DOHH2 (cell line): ENCODE data around the gene CFAP61.

ENCODE experiments used
- H3F3A ChIP-seq: fragments of 200-600 bp; sonication (generic), shearing (Covaris generic); 2 replicates; pipeline ENCODE4 v1.6.0; 2016; ENCODE audit warnings: antibody characterized with exemption, mild to moderate bottlenecking; ENCODE audit not compliant: control insufficient read depth, insufficient read depth
- H3K27ac ChIP-seq: fragments of 200-600 bp; sonication (generic); 2 replicates; pipeline ENCODE4 v1.5.1; 2014; ENCODE audit warnings: low read depth, mild to moderate bottlenecking, low read length, moderate library complexity
- H3K27me3 ChIP-seq: fragments of 200-600 bp; sonication (generic); 2 replicates; pipeline ENCODE4 v1.6.1; 2014; ENCODE audit warnings: mild to moderate bottlenecking, low read length, mixed read lengths; ENCODE audit not compliant: control insufficient read depth
- H3K36me3 ChIP-seq: fragments of 200-600 bp; sonication (generic); 2 replicates; pipeline ENCODE4 v1.6.1; 2014; ENCODE audit warnings: mild to moderate bottlenecking, low read length, moderate library complexity, mixed read lengths; ENCODE audit not compliant: control insufficient read depth
- H3K4me1 ChIP-seq: fragments of 200-600 bp; sonication (generic); 2 replicates; pipeline ENCODE4 v1.6.1; 2014; ENCODE audit warnings: mild to moderate bottlenecking, low read length, mixed read lengths; ENCODE audit not compliant: control insufficient read depth
- H3K4me2 ChIP-seq: fragments of 200-600 bp; sonication (generic); 2 replicates; pipeline ENCODE4 v1.6.0; 2014; ENCODE audit warnings: mild to moderate bottlenecking, low read length, moderate library complexity
- H3K4me3 ChIP-seq: fragments of 200-600 bp; sonication (generic); 2 replicates; pipeline ENCODE4 v1.5.1; 2014; ENCODE audit warnings: mild to moderate bottlenecking, low read length, mixed read lengths
- H3K79me2 ChIP-seq: fragments of 200-600 bp; sonication (generic); 2 replicates; pipeline ENCODE4 v1.6.1; 2014; ENCODE audit warnings: mild to moderate bottlenecking, low read length, mixed read lengths; ENCODE audit not compliant: control insufficient read depth
- H3K9me2 ChIP-seq: fragments of 200-600 bp; sonication (generic); replicated peaks from 2 replicates; pipeline ENCODE4 v1.6.1; 2014; ENCODE audit warnings: mild to moderate bottlenecking, low read length, mixed read lengths; ENCODE audit not compliant: control insufficient read depth
- H3K9me3 ChIP-seq: fragments of 200-600 bp; sonication (generic); 2 replicates; pipeline ENCODE4 v1.6.1; 2014; ENCODE audit warnings: antibody characterized with exemption, low read length, mixed read lengths; ENCODE audit not compliant: control insufficient read depth, insufficient read depth
- H4K20me1 ChIP-seq: fragments of 200-600 bp; sonication (generic); 2 replicates; pipeline ENCODE4 v1.6.0; 2014; ENCODE audit warnings: low read depth, mild to moderate bottlenecking, antibody characterized with exemption, low read length, moderate library complexity; ENCODE audit not compliant: control insufficient read depth, insufficient read depth
- EZH2phosphoT487 ChIP-seq: fragments of 200-600 bp; sonication (generic); IDR thresholded peaks from 2 replicates; pipeline ENCODE4 v1.6.1; 2017; ENCODE audit warnings: borderline replicate concordance, mild to moderate bottlenecking, antibody characterized with exemption, low read length, moderate library complexity, mixed read lengths
- TF ChIP-seq, protein P1 (sequence below): fragments of 200-600 bp; sonication (generic); IDR thresholded peaks from one replicate; pipeline ENCODE4 v1.5.1; 2014; ENCODE audit warnings: antibody characterized with exemption, mild to moderate bottlenecking, low read depth, low read length; ENCODE audit not compliant: poor library complexity, severe bottlenecking

CFAP61 gene

DNA sequence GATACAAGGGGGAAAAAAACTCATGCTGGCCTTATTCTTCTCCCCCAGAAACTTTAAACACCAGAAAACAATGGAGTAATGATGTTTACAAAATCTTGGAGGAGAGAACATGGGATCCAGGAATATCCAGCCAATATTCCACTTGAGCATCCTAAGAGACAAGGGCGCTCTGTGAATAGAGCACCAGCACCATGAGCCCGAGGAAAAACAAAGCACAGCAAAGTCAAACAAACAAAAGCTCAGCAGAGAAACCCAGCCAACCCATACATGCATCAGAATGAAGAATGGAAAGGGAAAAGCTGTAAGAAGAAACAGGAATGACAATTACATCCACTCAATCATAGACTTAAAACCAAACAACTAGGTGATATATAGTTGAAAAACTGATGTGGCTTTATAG, 39.8 kb upstream of the CFAP61 start:
- Histone ChIP-seq H3K4me3 (no peak overlapping the region), H4K20me1 (no peaks in the 10 kb centered on the region), H3K4me2 (no peak overlapping the region), H3K4me1 (peaks cover 4% of the 10 kb centered on the region; the same call in 1 of the 2 replicates), H3K9me3 (no peaks in the 10 kb centered on the region), H3K9me2 (no peaks in the 10 kb centered on the region), H3K27ac (no peak overlapping the region), H3K27me3 (peaks cover 13% of the 10 kb centered on the region), H3K36me3 (peaks cover 3% of the 10 kb centered on the region), H3F3A (peaks cover 3% of the 10 kb centered on the region; the same call in 1 of the 2 replicates), H3K79me2 (peaks cover 7% of the 10 kb centered on the region)
- TF ChIP-seq EZH2phosphoT487: no peak
- TF ChIP-seq, protein P1, sequence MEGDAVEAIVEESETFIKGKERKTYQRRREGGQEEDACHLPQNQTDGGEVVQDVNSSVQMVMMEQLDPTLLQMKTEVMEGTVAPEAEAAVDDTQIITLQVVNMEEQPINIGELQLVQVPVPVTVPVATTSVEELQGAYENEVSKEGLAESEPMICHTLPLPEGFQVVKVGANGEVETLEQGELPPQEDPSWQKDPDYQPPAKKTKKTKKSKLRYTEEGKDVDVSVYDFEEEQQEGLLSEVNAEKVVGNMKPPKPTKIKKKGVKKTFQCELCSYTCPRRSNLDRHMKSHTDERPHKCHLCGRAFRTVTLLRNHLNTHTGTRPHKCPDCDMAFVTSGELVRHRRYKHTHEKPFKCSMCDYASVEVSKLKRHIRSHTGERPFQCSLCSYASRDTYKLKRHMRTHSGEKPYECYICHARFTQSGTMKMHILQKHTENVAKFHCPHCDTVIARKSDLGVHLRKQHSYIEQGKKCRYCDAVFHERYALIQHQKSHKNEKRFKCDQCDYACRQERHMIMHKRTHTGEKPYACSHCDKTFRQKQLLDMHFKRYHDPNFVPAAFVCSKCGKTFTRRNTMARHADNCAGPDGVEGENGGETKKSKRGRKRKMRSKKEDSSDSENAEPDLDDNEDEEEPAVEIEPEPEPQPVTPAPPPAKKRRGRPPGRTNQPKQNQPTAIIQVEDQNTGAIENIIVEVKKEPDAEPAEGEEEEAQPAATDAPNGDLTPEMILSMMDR: no peak

GRCh38 chr20:20014659-20015058, 37.7 kb upstream of the CFAP61 start:
- peaks cover 8% of the 10 kb centered on the region; the same call in 1 of the 2 replicates for H4K20me1 ChIP-seq
- no peak overlapping the region for H3K4me2 ChIP-seq
- peaks cover 29% of the 10 kb centered on the region for H3K79me2 ChIP-seq
- peaks cover 21% of the 10 kb centered on the region for H3K4me1 ChIP-seq
- peaks cover 10% of the 10 kb centered on the region for H3K27me3 ChIP-seq
- peaks cover 23% of the 10 kb centered on the region for H3K36me3 ChIP-seq
- peaks cover 3% of the 10 kb centered on the region; the same call in 1 of the 2 replicates for H3F3A ChIP-seq
- H3K9me2 ChIP-seq: no peaks in the 10 kb centered on the region
- no peak for TF ChIP-seq EZH2phosphoT487
- TF ChIP-seq, protein P1: no peak
- H3K4me3 ChIP-seq: no peak overlapping the region
- no peak overlapping the region for H3K27ac ChIP-seq
- H3K9me3 ChIP-seq: no peaks in the 10 kb centered on the region

DNA sequence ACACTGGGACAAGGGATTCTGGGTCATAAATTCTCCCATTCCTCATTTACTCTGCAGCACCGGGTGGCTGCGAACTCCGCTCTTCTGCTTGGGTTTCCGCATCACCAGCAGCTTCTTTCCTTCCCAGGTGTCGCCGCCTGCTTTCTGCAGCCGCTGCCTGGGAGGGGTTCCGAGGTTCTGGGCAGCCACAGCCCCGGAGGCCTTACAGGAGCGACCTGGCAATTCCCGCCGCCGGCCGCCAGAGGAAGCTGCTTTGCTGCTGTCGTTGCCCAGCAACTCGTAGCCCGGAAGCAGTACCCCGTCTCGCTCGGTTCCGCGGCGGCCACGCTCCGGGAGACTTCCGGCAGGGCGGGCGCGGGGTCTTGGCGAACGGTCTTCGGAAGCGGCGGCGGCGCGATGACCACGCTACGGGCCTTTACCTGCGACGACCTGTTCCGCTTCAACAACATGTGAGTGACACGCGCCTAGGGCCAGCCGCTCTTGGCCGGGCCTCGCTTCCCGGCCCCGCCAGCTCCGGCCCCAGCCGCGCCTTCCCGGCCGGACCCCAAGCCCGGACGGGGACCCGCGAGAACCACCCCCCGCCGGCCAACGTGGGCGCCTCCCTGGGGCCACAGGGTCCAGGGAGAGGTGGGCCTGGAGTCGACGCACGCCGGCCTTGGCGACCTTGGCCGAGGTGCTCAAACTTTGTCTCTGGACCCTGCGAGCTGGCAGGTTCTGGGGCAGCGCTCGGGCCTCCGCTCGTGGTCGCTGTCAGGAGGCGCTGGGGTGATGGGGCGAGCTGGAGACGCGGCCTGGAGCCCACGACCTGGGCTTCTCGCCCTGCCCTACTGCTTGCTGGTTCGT, 35.1 kb upstream of the CFAP61 start, which contains the start of gene NAA20:
Gene NAA20 (plus strand): TSS at position 362 of the 843 bp plus-strand sequence. CDS start 35 bp downstream, at position 397.
- 0 out of 2 replicates have a peak, but pooled peaks cover 3% of the 10 kb centered on the region for H3K27me3 ChIP-seq
- H3K9me2 ChIP-seq: no peaks in the 10 kb centered on the region
- peak within 1 kb of the TSS; percentile 87 for H3K4me2 ChIP-seq
- H3K27ac ChIP-seq: peak within 1 kb of the TSS; percentile 37; the same call in 1 of the 2 replicates
- H3F3A ChIP-seq: peaks cover 3% of the 10 kb centered on the region; the same call in 1 of the 2 replicates
- no peaks in the 10 kb centered on the region for H3K9me3 ChIP-seq
- H3K36me3 ChIP-seq: peaks cover 45% of the 10 kb centered on the region
- peaks cover 54% of the 10 kb centered on the region for H3K79me2 ChIP-seq
- H3K4me3 ChIP-seq: peak within 1 kb of the TSS; percentile 97
- peaks cover 8% of the 10 kb centered on the region; the same call in 1 of the 2 replicates for H4K20me1 ChIP-seq
- peaks cover 29% of the 10 kb centered on the region for H3K4me1 ChIP-seq
- TF ChIP-seq, protein P1: peak; percentile 52
- TF ChIP-seq EZH2phosphoT487: no peak
